Measurements from ENCODE around the gene VAMP4.

DNA sequence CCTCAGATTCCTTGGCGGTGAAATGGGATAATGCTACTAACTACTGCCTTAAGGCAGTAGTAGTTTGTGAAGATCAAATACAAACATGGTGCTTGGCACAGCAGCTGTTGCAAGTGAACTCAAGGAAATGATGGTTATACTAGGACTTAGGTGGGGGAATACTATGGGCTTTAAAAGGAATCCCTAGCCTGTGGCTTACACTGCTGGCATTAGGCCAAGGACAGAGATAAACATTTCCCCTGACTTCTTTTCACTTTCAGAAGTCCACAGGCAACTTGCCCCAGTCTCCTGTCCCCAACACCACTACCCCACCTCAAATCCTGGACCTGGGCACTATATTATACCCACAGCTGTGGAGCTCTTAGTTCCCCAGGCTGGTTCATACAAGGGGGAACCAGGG, 13.1 kb upstream of the VAMP4 start:
- TF ChIP-seq, protein P1, sequence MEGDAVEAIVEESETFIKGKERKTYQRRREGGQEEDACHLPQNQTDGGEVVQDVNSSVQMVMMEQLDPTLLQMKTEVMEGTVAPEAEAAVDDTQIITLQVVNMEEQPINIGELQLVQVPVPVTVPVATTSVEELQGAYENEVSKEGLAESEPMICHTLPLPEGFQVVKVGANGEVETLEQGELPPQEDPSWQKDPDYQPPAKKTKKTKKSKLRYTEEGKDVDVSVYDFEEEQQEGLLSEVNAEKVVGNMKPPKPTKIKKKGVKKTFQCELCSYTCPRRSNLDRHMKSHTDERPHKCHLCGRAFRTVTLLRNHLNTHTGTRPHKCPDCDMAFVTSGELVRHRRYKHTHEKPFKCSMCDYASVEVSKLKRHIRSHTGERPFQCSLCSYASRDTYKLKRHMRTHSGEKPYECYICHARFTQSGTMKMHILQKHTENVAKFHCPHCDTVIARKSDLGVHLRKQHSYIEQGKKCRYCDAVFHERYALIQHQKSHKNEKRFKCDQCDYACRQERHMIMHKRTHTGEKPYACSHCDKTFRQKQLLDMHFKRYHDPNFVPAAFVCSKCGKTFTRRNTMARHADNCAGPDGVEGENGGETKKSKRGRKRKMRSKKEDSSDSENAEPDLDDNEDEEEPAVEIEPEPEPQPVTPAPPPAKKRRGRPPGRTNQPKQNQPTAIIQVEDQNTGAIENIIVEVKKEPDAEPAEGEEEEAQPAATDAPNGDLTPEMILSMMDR (IDR thresholded peaks at IDR 0.05 in 2 of 3, conservative IDR thresholded peaks at IDR 0.05 in 1 of 3; ENCODE audit: borderline replicate concordance in 1 of 3, insufficient read depth in 1 of 3, low read depth in 2 of 3, low read length in 2 of 3), result no peak
- TF ChIP-seq SP1 (IDR thresholded peaks at IDR 0.05; ENCODE audit: low read depth) (no peak), ZNF274 (IDR thresholded peaks at IDR 0.05; ENCODE audit: low read depth, low read length) (no peak), RAD21 (IDR thresholded peaks at IDR 0.05; ENCODE audit: low read depth) (no peak), POLR2A (IDR thresholded peaks at IDR 0.05; ENCODE audit: borderline replicate concordance, extremely low read depth, insufficient read depth, insufficient read length) (no peak), TCF7L2 (IDR thresholded peaks at IDR 0.05; ENCODE audit: borderline replicate concordance, extremely low read depth, insufficient read depth, insufficient read length) (no peak)

Measured in HCT116 (cell line).